K562 (cell line): ENCODE data around the gene EML6. TPM values are rescaled to one million over a fixed set of nuclear protein-coding genes. Genes with fewer than 3 reads are reported as not detected.
A peak's percentile ranks its signal among the peaks of the same experiment; 100 is the strongest.

Experiments
- ATAC-seq: fragments of 200-7000 bp; cut with Tn5 transposase; 3 replicates; pipeline ENCODE4 v1.9.1; 2020; ENCODE audit warnings: moderate library complexity
- BruUV-seq: library from RNA; stranded (reverse); fragments of 400-500 nt; replicated peaks from 2 replicates; lab custom pipeline; 2021; lab: Mats Ljungman, UMichigan
- CTCF ChIA-PET: fragments of 300-600 bp; formaldehyde crosslinking; extraction: SDS; loops from one replicate; lab custom pipeline; 2021; ENCODE audit warnings: low intra/inter-chr PET ratio; lab: Yijun Ruan, JAX
- POLR2A ChIA-PET: fragments of 300-600, 350-650 bp; sonication (Branson Sonifier 250); formaldehyde crosslinking; extraction: SDS; loops from one replicate; lab custom pipeline; 2021; ENCODE audit warnings: antibody characterized with exemption, inconsistent platforms; lab: Yijun Ruan, JAX
- DNase-seq, 4 experiments: peaks; one replicate each; pipeline versions ENCODE4 v3.0.0 to v3.0.0-alpha.2; 2011 to 2018; ENCODE audit warnings: low spot score in 3 of 4, mixed read lengths in 3 of 4; ENCODE audit errors: extremely low read depth in 1 of 4
- FAIRE-seq: peaks from 2 replicates; lab custom pipeline; 2011; peaks lifted over from hg19 to GRCh38; lab: Jason Lieb, UNC
- H2AFZ ChIP-seq: 2 replicates; pipeline ENCODE4 v1.6.0; 2011; ENCODE audit warnings: low read depth, low read length, control low read depth, inconsistent platforms
- H3K27ac ChIP-seq: fragments of 200-600 bp; 3 replicates; pipeline ENCODE4 v1.8.0; 2011; ENCODE audit warnings: low read depth, mild to moderate bottlenecking, control low read depth, inconsistent platforms, low read length, moderate library complexity, mixed read lengths; ENCODE audit errors: extremely low read depth
- H3K27me3 ChIP-seq, 2 experiments: fragments of 300-600 bp in 1 of 2; 2 replicates in 1 of 2; 3 replicates in 1 of 2; pipeline versions ENCODE4 v1.6.0 to v1.8.0; 2011; ENCODE audit warnings: inconsistent platforms in 2 of 2, low read length in 2 of 2, mild to moderate bottlenecking in 1 of 2, mixed read lengths in 1 of 2, moderate library complexity in 1 of 2; ENCODE audit not compliant: control insufficient read depth in 2 of 2, insufficient read depth in 2 of 2
- H3K36me3 ChIP-seq: fragments of 300-600 bp; 3 replicates; pipeline ENCODE4 v1.8.0; 2011; ENCODE audit warnings: mild to moderate bottlenecking, low read length, inconsistent platforms; ENCODE audit not compliant: control insufficient read depth, insufficient read depth
- H3K4me1 ChIP-seq, 2 experiments: fragments of 200-600 bp in 1 of 2; replicated peaks in 1 of 2; 2 replicates in 1 of 2; 3 replicates in 1 of 2; pipeline versions ENCODE4 v1.5.1 to v1.8.0; 2011; ENCODE audit warnings: inconsistent platforms in 2 of 2, low read length in 2 of 2, mild to moderate bottlenecking in 1 of 2, mixed read lengths in 1 of 2, moderate library complexity in 1 of 2; ENCODE audit not compliant: control insufficient read depth in 2 of 2, insufficient read depth in 2 of 2
- H3K4me2 ChIP-seq: 2 replicates; pipeline ENCODE4 v1.6.1; 2011; ENCODE audit warnings: low read length, control low read depth, inconsistent platforms, mixed read lengths; ENCODE audit not compliant: insufficient read depth
- H3K4me3 ChIP-seq: fragments of 200-600 bp; sonication (generic), shearing (Covaris generic); 2 replicates; pipeline ENCODE4 v1.5.1; 2016; ENCODE audit warnings: control low read depth, inconsistent platforms
- H3K79me2 ChIP-seq: fragments of 200-600 bp; 3 replicates; pipeline ENCODE4 v1.8.0; 2011; ENCODE audit warnings: low read length, inconsistent platforms; ENCODE audit not compliant: control insufficient read depth, insufficient read depth
- H3K9ac ChIP-seq, 2 experiments: 2 replicates each; pipeline versions ENCODE4 v1.6.0 to v1.6.1; 2011; ENCODE audit warnings: low read depth in 2 of 2, low read length in 2 of 2, control low read depth in 1 of 2, inconsistent platforms in 1 of 2, mild to moderate bottlenecking in 1 of 2, mixed read lengths in 1 of 2; ENCODE audit not compliant: insufficient read depth in 1 of 2
- H3K9me1 ChIP-seq: one replicate; pipeline ENCODE4 v1.6.0; 2011; ENCODE audit warnings: inconsistent platforms, mild to moderate bottlenecking, low read length, moderate library complexity; ENCODE audit not compliant: control insufficient read depth, insufficient read depth
- H3K9me3 ChIP-seq: replicated peaks from 2 replicates; pipeline ENCODE4 v1.5.1; 2011; ENCODE audit warnings: low read depth, low read length, inconsistent platforms; ENCODE audit not compliant: control insufficient read depth, insufficient read depth
- H4K20me1 ChIP-seq: replicated peaks from 2 replicates; pipeline ENCODE4 v1.6.1; 2011; ENCODE audit warnings: low read length, inconsistent platforms, mixed read lengths; ENCODE audit not compliant: control insufficient read depth, insufficient read depth
- HDAC3 ChIP-seq: fragments of 450-650 bp; IDR thresholded peaks from 2 replicates; pipeline ENCODE4 v1.6.1; 2018; ENCODE audit warnings: borderline replicate concordance, mild to moderate bottlenecking, moderate library complexity; ENCODE audit not compliant: partially characterized antibody
- HIVEP1 ChIP-seq: fragments of 250-450 bp; sonication (Bioruptor Pico); IDR thresholded peaks from 2 replicates; pipeline ENCODE4 v1.4.0; 2020; ENCODE audit warnings: mild to moderate bottlenecking
- HMG20A ChIP-seq: fragments of 450-650 bp; formaldehyde crosslinking; conservative IDR thresholded peaks from 2 replicates; pipeline ENCODE4 v1.4.0; 2020; ENCODE audit warnings: mild to moderate bottlenecking, mixed read lengths
- ZBTB49 ChIP-seq: sonication (generic); formaldehyde crosslinking; IDR thresholded peaks from 2 replicates; pipeline ENCODE4 v1.8.0; 2022; ENCODE audit warnings: missing genetic modification reagents, mild to moderate bottlenecking, borderline replicate concordance
- ZNF324 ChIP-seq: fragments of 250-450 bp; sonication (Bioruptor Pico); IDR thresholded peaks from 2 replicates; pipeline ENCODE4 v1.4.0; 2020; ENCODE audit warnings: mild to moderate bottlenecking
- WGBS: fragments of 100-300 bp; shearing (Covaris generic); methylation state at CpG from one replicate; pipeline ENCODE4 v1.1.6; 2016; ENCODE audit warnings: low coverage, mixed read lengths; ENCODE audit not compliant: insufficient coverage; ENCODE audit errors: missing lambda C conversion rate; 5-methylcytosine and 5-hydroxymethylcytosine counted together
- in situ Hi-C: fragments of 300-500 bp; cut with MboI; formaldehyde crosslinking; loops from 4 replicates; pipeline ENCODE4 v1.15.0; 2018; ENCODE audit warnings: inconsistent platforms, mixed read lengths
- intact Hi-C: fragments of 100-400 bp; cut with micrococcal nuclease; formaldehyde crosslinking; loops from 2 replicates; pipeline ENCODE4 v1.14.2; 2022
- polyA plus RNA-seq, 8 experiments: library from polyadenylated mRNA; depleted of rRNA in 4 of 8; stranded (reverse) in 5 of 8; unstranded in 3 of 8; fragments of >200 nt; fragmentation: Nextera tagmentation in 2 of 8; fragmentation: Illumina TruSeq in 1 of 8; extraction: Ambion mirVana in 2 of 8; extraction: Trizol in 1 of 8; gene quantifications; 2 replicates each; pipeline versions ENCODE4 v1.2.1 to v1.2.3, GENCODE V29; 2011 to 2014; ENCODE audit warnings: inconsistent platforms in 1 of 8, missing spikeins in 1 of 8
- total RNA-seq, 7 experiments: library from RNA; depleted of rRNA in 6 of 7; stranded (reverse); fragments of >200 nt in 6 of 7; fragmentation: Illumina TruSeq in 2 of 7; extraction: Trizol in 2 of 7; gene quantifications; 2 replicates each; pipeline versions ENCODE4 v1.2.1 to v1.2.3, GENCODE V29; 2011 to 2021; ENCODE audit warnings: low replicate concordance in 1 of 7
- TF ChIP-seq, protein P1 (sequence below), 3 experiments: IDR thresholded peaks in 2 of 3; conservative IDR thresholded peaks in 1 of 3; 2 replicates each; pipeline ENCODE4 v1.5.1; 2011 to 2012; ENCODE audit warnings: low read length in 3 of 3, mild to moderate bottlenecking in 3 of 3, control low read depth in 2 of 3, improper control_type of control experiment in 1 of 3, inconsistent platforms in 1 of 3, low read depth in 1 of 3, mixed read lengths in 1 of 3, moderate library complexity in 1 of 3; ENCODE audit not compliant: insufficient read depth in 2 of 3

Gene EML6
- total and polyA plus RNA-seq, 9 of the 15 experiments (the other 6 are each of a cell fraction or from before 2014, with no cell fraction given): 0.07 to 0.56 (median 0.25) TPM

- Histone ChIP-seq H3K4me2 (no peak overlapping the region), H2AFZ (no peak overlapping the region), H3K9ac (no peak overlapping the region), H3K79me2 (peaks cover 99% of the 10 kb centered on the region), H3K27me3 (no peaks in the 10 kb centered on the region), H4K20me1 (peaks cover 47% of the 10 kb centered on the region), H3K36me3 (peaks cover 5% of the 10 kb centered on the region; the same call in 2 of the 3 replicates), H3K4me1 (peaks cover 2 to 22% of the 10 kb centered on the region in 2 experiments; a peak in 4 of 5 replicates), H3K9me3 (no peaks in the 10 kb centered on the region), H3K4me3 (no peak overlapping the region), H3K9me1 (no peaks in the 10 kb centered on the region), H3K27ac (no peak overlapping the region)
- TF ChIP-seq HMG20A: no peak
- CTCF ChIA-PET: interaction anchor here (0.6 kb wide), 1 partner anchor 44 kb away, joined by 6 read pairs; no protein-coding TSS in a partner anchor
- FAIRE-seq: no peak
- 69% methylated on average over 3 of the region's 3 CpGs for WGBS
- peak; percentile 5 for ATAC-seq
- intact Hi-C loops: no loop called here
- in situ Hi-C loops: no loop called here
- POLR2A ChIA-PET: interaction anchor here (0.7 to 1.7 kb wide), 3 partner anchors 10 to 26 kb away, joined by 3 to 4 read pairs (median 3); no protein-coding TSS in a partner anchor
- BruUV-seq: no TSS peak
- DNase-seq: no peak
Measured at GRCh38 chr2:54995553-54995952, 272.1 kb downstream of the EML6 start.

DNA sequence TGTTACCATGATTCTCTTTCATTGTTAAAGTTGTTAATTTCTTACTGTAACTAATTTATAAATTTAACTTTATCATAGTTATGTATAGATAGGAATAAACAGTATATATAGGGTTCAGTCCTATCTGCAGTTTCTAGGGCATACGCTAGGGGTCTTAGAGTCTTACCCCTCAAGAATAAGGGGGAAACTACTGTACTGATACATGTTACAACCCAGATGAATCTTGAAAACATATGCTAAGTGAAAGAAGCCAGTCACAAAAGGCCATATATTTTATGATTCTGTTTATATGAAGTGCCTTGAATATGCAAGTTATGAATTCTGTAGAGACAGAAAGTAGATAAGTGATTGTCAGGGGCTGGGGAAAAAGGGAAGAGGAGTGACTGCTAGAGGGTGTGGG, 274.4 kb downstream of the EML6 start:
- Histone ChIP-seq H3K79me2 (peaks cover 100% of the 10 kb centered on the region), H3K27ac (no peak overlapping the region), H3K36me3 (no peaks in the 10 kb centered on the region), H3K4me1 (peaks cover 2 to 30% of the 10 kb centered on the region in 2 experiments; a peak in 4 of 5 replicates), H4K20me1 (peaks cover 41% of the 10 kb centered on the region), H3K9me1 (no peaks in the 10 kb centered on the region), H3K9ac (no peak overlapping the region), H3K9me3 (no peaks in the 10 kb centered on the region), H3K4me2 (no peak overlapping the region), H3K4me3 (no peak overlapping the region), H3K27me3 (no peaks in the 10 kb centered on the region), H2AFZ (no peak overlapping the region)
- ATAC-seq (peak; percentile 51), FAIRE-seq (no peak), DNase-seq (peak in 1 of 4 experiments; percentile 26)
- TF ChIP-seq HDAC3: no peak
- no peak for TF ChIP-seq ZNF324 (CRISPR knock-in tag)
- TF ChIP-seq ZBTB49 (CRISPR knock-in tag): no peak
- TF ChIP-seq, protein P1, sequence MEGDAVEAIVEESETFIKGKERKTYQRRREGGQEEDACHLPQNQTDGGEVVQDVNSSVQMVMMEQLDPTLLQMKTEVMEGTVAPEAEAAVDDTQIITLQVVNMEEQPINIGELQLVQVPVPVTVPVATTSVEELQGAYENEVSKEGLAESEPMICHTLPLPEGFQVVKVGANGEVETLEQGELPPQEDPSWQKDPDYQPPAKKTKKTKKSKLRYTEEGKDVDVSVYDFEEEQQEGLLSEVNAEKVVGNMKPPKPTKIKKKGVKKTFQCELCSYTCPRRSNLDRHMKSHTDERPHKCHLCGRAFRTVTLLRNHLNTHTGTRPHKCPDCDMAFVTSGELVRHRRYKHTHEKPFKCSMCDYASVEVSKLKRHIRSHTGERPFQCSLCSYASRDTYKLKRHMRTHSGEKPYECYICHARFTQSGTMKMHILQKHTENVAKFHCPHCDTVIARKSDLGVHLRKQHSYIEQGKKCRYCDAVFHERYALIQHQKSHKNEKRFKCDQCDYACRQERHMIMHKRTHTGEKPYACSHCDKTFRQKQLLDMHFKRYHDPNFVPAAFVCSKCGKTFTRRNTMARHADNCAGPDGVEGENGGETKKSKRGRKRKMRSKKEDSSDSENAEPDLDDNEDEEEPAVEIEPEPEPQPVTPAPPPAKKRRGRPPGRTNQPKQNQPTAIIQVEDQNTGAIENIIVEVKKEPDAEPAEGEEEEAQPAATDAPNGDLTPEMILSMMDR (IDR thresholded peaks at IDR 0.05 in 2 of 3, conservative IDR thresholded peaks at IDR 0.05 in 1 of 3; ENCODE audit: insufficient read depth in 2 of 3, low read depth in 1 of 3, low read length in 3 of 3): peak in 2 of 3 experiments; percentile 16 to 32; a peak in 2 of 6 replicates
- TF ChIP-seq HIVEP1 (CRISPR knock-in tag): no peak
- intact Hi-C loops (no loop called here), in situ Hi-C loops (no loop called here)
- WGBS: 73% methylated on average over 1 of the region's 1 CpG
- no TSS peak for BruUV-seq
- POLR2A ChIA-PET: no interaction called here
- CTCF ChIA-PET: interaction anchor here (0.5 kb wide), 1 partner anchor 180 kb away, joined by 3 read pairs; no protein-coding TSS in a partner anchor
